ENCODE results near the gene AFAP1L1.

DNA sequence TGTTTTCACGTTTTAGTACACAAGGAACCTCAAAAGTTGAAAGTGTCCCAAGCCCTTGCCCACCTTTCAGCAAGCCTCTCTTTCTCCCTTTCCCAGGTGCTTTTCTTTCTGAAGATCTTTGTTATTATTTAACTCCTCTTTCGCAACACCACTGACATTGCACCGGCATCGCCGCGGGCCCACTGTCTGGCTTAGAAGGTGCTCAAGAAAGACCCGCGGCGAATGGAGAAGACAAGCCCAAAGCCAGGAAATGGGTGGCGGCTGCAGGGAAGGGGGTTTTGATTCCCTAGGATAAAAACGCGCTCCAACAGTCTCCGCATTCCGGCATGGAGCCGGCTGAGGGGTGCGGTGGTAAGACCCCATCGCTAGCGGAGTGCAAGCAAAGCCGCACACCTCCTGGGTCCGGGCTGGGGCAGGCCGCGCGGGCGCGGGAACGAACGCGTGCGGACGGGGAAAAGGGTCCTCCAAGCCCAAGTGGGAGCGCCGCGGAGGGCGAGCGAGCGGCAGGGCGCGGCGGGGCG lies 404 bp upstream of the AFAP1L1 start:
- TF ChIP-seq, protein P1, sequence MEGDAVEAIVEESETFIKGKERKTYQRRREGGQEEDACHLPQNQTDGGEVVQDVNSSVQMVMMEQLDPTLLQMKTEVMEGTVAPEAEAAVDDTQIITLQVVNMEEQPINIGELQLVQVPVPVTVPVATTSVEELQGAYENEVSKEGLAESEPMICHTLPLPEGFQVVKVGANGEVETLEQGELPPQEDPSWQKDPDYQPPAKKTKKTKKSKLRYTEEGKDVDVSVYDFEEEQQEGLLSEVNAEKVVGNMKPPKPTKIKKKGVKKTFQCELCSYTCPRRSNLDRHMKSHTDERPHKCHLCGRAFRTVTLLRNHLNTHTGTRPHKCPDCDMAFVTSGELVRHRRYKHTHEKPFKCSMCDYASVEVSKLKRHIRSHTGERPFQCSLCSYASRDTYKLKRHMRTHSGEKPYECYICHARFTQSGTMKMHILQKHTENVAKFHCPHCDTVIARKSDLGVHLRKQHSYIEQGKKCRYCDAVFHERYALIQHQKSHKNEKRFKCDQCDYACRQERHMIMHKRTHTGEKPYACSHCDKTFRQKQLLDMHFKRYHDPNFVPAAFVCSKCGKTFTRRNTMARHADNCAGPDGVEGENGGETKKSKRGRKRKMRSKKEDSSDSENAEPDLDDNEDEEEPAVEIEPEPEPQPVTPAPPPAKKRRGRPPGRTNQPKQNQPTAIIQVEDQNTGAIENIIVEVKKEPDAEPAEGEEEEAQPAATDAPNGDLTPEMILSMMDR (IDR thresholded peaks at IDR 0.05), result no peak
- TF ChIP-seq ZFX (IDR thresholded peaks at IDR 0.05; ENCODE audit: borderline replicate concordance), result no peak
